SK-N-SH (cell line): ENCODE measurements around the gene OXSM. TPM values are rescaled to one million over a fixed set of nuclear protein-coding genes. Genes with fewer than 3 reads are reported as not detected.

Experiments
- CTCF ChIA-PET: fragments of 300-600, 350-600 bp; formaldehyde crosslinking; extraction: SDS; loops from one replicate; lab custom pipeline; 2021; lab: Yijun Ruan, JAX
- POLR2A ChIA-PET: fragments of 350-600 bp; sonication (Branson Sonifier 250); formaldehyde crosslinking; extraction: SDS; loops from one replicate; lab custom pipeline; 2020; ENCODE audit warnings: antibody characterized with exemption, inconsistent platforms; lab: Yijun Ruan, JAX
- DNase-seq: peaks from one replicate; pipeline ENCODE4 v3.0.0; 2012
- H2AFZ ChIP-seq: fragments of 200-600 bp; sonication (generic); 2 replicates; pipeline ENCODE4 v1.8.1; 2016; ENCODE audit warnings: antibody characterized with exemption, mild to moderate bottlenecking, low read depth
- H3F3A ChIP-seq: fragments of 200-600 bp; sonication (generic); replicated peaks from 2 replicates; pipeline ENCODE3; 2016; ENCODE audit warnings: antibody characterized with exemption, mild to moderate bottlenecking; ENCODE audit not compliant: insufficient read depth
- H3K27ac ChIP-seq, 2 experiments: fragments of 200-500 bp in 1 of 2; fragments of 200-600 bp in 1 of 2; sonication (Bioruptor generic) in 1 of 2; sonication (generic), shearing (Covaris generic) in 1 of 2; 2 replicates each; pipeline versions ENCODE4 v1.5.1 to v1.6.1; 2014 to 2016; ENCODE audit warnings: low read depth in 2 of 2, inconsistent platforms in 1 of 2, low read length in 1 of 2, mild to moderate bottlenecking in 1 of 2, mixed read lengths in 1 of 2
- H3K27me3 ChIP-seq: fragments of 200-600 bp; sonication (generic), shearing (Covaris generic); 2 replicates; pipeline ENCODE4 v1.6.1; 2016; ENCODE audit warnings: mixed run types; ENCODE audit not compliant: insufficient read depth
- H3K36me3 ChIP-seq, 2 experiments: fragments of 200-500 bp in 1 of 2; fragments of 200-600 bp in 1 of 2; sonication (Bioruptor generic) in 1 of 2; sonication (generic) in 1 of 2; replicated peaks in 1 of 2; 2 replicates each; pipeline versions ENCODE3 to v1.5.1; 2014 to 2016; ENCODE audit warnings: low read length in 1 of 2, mild to moderate bottlenecking in 1 of 2; ENCODE audit not compliant: insufficient read depth in 2 of 2, control insufficient read depth in 1 of 2
- H3K4me1 ChIP-seq, 2 experiments: fragments of 200-500 bp in 1 of 2; fragments of 200-600 bp in 1 of 2; sonication (Bioruptor generic) in 1 of 2; sonication (generic), shearing (Covaris generic) in 1 of 2; 2 replicates each; pipeline versions ENCODE4 v1.5.1 to v1.6.1; 2014 to 2016; ENCODE audit warnings: low read depth in 1 of 2, low read length in 1 of 2, mixed run types in 1 of 2; ENCODE audit not compliant: insufficient read depth in 2 of 2, control insufficient read depth in 1 of 2
- H3K4me2 ChIP-seq: fragments of 200-600 bp; sonication (generic), shearing (Covaris generic); 2 replicates; pipeline ENCODE4 v1.6.1; 2017; ENCODE audit warnings: mixed run types
- H3K4me3 ChIP-seq, 2 experiments: fragments of 200-500 bp in 1 of 2; fragments of 200-600 bp in 1 of 2; sonication (Bioruptor generic) in 1 of 2; sonication (generic), shearing (Covaris generic) in 1 of 2; 2 replicates each; pipeline versions ENCODE4 v1.5.1 to v1.8.1; 2014 to 2016; ENCODE audit warnings: low read depth in 2 of 2, inconsistent platforms in 1 of 2, low read length in 1 of 2, mild to moderate bottlenecking in 1 of 2, mixed read lengths in 1 of 2, moderate library complexity in 1 of 2
- H3K79me2 ChIP-seq: fragments of 200-600 bp; sonication (generic); 2 replicates; pipeline ENCODE4 v1.8.1; 2017; ENCODE audit warnings: mild to moderate bottlenecking; ENCODE audit not compliant: insufficient read depth
- H3K9ac ChIP-seq: fragments of 200-600 bp; sonication (generic); 2 replicates; pipeline ENCODE4 v1.6.1; 2017; ENCODE audit warnings: mixed run types
- H3K9me2 ChIP-seq: fragments of 200-600 bp; sonication (generic); 2 replicates; pipeline ENCODE4 v1.6.1; 2017; ENCODE audit warnings: mixed run types
- H3K9me3 ChIP-seq: fragments of 200-600 bp; sonication (generic); 2 replicates; pipeline ENCODE4 v1.6.1; 2017; ENCODE audit warnings: mixed run types, mild to moderate bottlenecking, moderate library complexity
- H4K20me1 ChIP-seq: fragments of 200-600 bp; sonication (generic); 2 replicates; pipeline ENCODE4 v1.6.1; 2017; ENCODE audit warnings: mild to moderate bottlenecking, mixed run types; ENCODE audit not compliant: insufficient read depth
- ELF1 ChIP-seq: IDR thresholded peaks from 2 replicates; pipeline ENCODE4 v1.4.0; 2012
- EZH2phosphoT487 ChIP-seq: fragments of 200-600 bp; sonication (generic); IDR thresholded peaks from 2 replicates; pipeline ENCODE4 v1.6.1; 2017; ENCODE audit warnings: low read depth, mixed run types, mild to moderate bottlenecking, antibody characterized with exemption, moderate library complexity, borderline replicate concordance
- FOSL2 ChIP-seq: IDR thresholded peaks from 2 replicates; pipeline ENCODE4 v1.4.0; 2012; ENCODE audit warnings: low read depth, mild to moderate bottlenecking, moderate library complexity, borderline replicate concordance
- FOXM1 ChIP-seq: IDR thresholded peaks from 2 replicates; pipeline ENCODE4 v1.4.0; 2012; ENCODE audit warnings: low read depth, mild to moderate bottlenecking
- GABPA ChIP-seq: IDR thresholded peaks from 2 replicates; pipeline ENCODE4 v1.4.0; 2012; ENCODE audit warnings: low read depth, mild to moderate bottlenecking
- GATA2 ChIP-seq: sonication (generic); formaldehyde crosslinking; IDR thresholded peaks from 2 replicates; pipeline ENCODE4 v1.5.0; 2020; ENCODE audit warnings: mild to moderate bottlenecking, missing genetic modification reagents
- NFIC ChIP-seq: IDR thresholded peaks from 2 replicates; pipeline ENCODE4 v1.4.0; 2012; ENCODE audit warnings: borderline replicate concordance
- RCOR1 ChIP-seq: fragments of 150-350 bp; IDR thresholded peaks from 2 replicates; pipeline ENCODE4 v1.6.1; 2017; ENCODE audit warnings: antibody characterized with exemption, low read length
- RXRA ChIP-seq: IDR thresholded peaks from 2 replicates; pipeline ENCODE4 v1.4.0; 2012; ENCODE audit warnings: low read depth, mild to moderate bottlenecking, borderline replicate concordance
- TCF12 ChIP-seq: IDR thresholded peaks from 2 replicates; pipeline ENCODE4 v1.4.0; 2012
- TEAD4 ChIP-seq: IDR thresholded peaks from 2 replicates; pipeline ENCODE4 v1.4.0; 2012; ENCODE audit warnings: mild to moderate bottlenecking, borderline replicate concordance; ENCODE audit not compliant: insufficient read depth
- YY1 ChIP-seq: IDR thresholded peaks from 2 replicates; pipeline ENCODE4 v1.4.0; 2012; ENCODE audit warnings: low read depth, mild to moderate bottlenecking
- WGBS: methylation state at CpG from one replicate; pipeline ENCODE4 v1.1.6; 2017; ENCODE audit warnings: low lambda C conversion rate; 5-methylcytosine and 5-hydroxymethylcytosine counted together
- polyA plus RNA-seq, 3 experiments: library from polyadenylated mRNA; depleted of rRNA; stranded (reverse); fragments of >200 nt; gene quantifications; 2 replicates each; pipeline ENCODE4 v1.2.3, GENCODE V29; 2012
- TF ChIP-seq, protein P1 (sequence below): IDR thresholded peaks from 2 replicates; pipeline ENCODE4 v1.6.1; 2012; ENCODE audit warnings: mild to moderate bottlenecking, low read depth, low read length, moderate library complexity
- TF ChIP-seq, protein P2 (sequence below): fragments of 150-350 bp; IDR thresholded peaks from 2 replicates; pipeline ENCODE4 v1.6.1; 2016; ENCODE audit warnings: mild to moderate bottlenecking, low read depth, low read length
- TF ChIP-seq, protein P3 (sequence below): IDR thresholded peaks from 2 replicates; pipeline ENCODE4 v1.4.0; 2012; ENCODE audit warnings: low read depth, borderline replicate concordance
- TF ChIP-seq, protein P4 (sequence below): IDR thresholded peaks from 2 replicates; pipeline ENCODE4; 2012

OXSM gene
- polyA plus RNA-seq, 1 of the 3 experiments (the other 2 are of a cell fraction), result 12.1 TPM

DNA sequence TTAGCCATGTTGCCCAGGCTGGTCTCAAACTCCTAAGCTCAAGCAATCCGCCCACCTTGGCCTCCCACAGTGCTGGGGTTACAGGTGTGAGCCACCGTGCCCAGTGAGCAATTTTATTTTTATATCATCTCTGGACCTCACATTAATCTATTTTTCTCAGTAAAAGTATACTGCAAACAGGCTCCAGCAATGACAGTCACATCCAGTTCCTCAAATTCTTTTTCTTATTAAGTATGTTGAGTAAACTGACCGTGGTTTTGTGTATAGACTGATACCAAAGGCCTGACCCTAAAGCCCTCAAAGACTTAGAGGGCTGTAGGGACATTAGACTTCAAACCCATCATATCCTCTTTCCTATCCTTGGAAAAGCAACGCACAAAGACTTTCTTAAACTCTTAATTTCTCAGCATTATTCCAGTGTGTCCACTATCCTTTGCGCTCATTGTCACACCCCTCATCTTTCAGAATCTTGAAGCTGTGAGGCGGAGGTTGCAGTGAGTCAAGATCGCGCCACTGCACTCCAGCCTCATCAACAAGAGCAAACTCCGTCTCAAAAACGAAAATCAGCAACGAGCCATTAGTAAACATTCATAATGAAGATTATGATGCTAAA lies 8.6 kb upstream of the OXSM start (continued):
- TF ChIP-seq, protein P1, sequence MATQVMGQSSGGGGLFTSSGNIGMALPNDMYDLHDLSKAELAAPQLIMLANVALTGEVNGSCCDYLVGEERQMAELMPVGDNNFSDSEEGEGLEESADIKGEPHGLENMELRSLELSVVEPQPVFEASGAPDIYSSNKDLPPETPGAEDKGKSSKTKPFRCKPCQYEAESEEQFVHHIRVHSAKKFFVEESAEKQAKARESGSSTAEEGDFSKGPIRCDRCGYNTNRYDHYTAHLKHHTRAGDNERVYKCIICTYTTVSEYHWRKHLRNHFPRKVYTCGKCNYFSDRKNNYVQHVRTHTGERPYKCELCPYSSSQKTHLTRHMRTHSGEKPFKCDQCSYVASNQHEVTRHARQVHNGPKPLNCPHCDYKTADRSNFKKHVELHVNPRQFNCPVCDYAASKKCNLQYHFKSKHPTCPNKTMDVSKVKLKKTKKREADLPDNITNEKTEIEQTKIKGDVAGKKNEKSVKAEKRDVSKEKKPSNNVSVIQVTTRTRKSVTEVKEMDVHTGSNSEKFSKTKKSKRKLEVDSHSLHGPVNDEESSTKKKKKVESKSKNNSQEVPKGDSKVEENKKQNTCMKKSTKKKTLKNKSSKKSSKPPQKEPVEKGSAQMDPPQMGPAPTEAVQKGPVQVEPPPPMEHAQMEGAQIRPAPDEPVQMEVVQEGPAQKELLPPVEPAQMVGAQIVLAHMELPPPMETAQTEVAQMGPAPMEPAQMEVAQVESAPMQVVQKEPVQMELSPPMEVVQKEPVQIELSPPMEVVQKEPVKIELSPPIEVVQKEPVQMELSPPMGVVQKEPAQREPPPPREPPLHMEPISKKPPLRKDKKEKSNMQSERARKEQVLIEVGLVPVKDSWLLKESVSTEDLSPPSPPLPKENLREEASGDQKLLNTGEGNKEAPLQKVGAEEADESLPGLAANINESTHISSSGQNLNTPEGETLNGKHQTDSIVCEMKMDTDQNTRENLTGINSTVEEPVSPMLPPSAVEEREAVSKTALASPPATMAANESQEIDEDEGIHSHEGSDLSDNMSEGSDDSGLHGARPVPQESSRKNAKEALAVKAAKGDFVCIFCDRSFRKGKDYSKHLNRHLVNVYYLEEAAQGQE, result no peak
- TF ChIP-seq FOXM1 (no peak), ELF1 (no peak), YY1 (no peak), EZH2phosphoT487 (no peak), GABPA (no peak), FOSL2 (no peak), RCOR1 (no peak), TCF12 (no peak)
- TF ChIP-seq, protein P2, sequence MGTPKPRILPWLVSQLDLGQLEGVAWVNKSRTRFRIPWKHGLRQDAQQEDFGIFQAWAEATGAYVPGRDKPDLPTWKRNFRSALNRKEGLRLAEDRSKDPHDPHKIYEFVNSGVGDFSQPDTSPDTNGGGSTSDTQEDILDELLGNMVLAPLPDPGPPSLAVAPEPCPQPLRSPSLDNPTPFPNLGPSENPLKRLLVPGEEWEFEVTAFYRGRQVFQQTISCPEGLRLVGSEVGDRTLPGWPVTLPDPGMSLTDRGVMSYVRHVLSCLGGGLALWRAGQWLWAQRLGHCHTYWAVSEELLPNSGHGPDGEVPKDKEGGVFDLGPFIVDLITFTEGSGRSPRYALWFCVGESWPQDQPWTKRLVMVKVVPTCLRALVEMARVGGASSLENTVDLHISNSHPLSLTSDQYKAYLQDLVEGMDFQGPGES, result no peak
- TF ChIP-seq, protein P3, sequence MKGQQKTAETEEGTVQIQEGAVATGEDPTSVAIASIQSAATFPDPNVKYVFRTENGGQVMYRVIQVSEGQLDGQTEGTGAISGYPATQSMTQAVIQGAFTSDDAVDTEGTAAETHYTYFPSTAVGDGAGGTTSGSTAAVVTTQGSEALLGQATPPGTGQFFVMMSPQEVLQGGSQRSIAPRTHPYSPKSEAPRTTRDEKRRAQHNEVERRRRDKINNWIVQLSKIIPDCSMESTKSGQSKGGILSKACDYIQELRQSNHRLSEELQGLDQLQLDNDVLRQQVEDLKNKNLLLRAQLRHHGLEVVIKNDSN, result no peak

DNA sequence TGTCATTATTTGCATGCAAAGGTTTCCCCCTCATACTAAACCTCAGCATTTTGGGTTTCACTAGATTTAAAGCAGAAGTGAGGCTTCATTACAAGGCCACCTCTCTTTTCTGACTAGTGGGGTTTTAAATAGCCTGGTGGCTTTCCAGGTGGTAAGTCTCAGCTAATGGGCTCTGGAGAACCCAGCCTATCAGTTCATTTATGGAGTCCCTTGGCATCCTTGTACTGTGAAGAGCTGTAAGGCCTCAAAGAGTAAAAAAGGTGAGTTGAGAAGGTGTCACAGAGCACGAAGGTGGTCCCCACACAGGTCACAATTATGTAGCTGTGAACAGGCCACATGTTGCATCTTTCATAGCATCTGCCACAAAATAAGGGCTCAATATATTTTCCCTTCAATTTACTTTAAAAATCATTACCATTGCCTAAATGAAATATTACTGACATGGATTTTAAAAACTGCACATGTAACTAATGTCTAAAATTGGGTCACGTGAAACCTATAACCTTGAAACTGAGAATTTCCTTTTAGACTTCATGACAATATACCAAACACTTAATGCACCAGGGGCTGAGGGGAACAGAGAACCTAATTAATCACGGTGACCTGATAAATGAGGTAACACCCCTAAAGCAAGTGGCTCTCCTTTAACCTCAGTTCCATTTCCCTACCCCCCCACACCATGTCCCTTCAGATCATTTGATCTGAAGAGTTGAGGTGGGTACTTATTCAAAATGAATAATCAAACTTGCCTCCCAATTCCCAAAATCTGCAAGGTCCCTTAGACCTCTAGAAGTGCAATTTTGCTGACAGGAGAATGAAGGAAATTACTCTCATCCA lies 7.9 kb upstream of the OXSM start:
- POLR2A ChIA-PET, result no interaction called here
- Histone ChIP-seq H3K27ac (no peak overlapping the region; a peak in 1 of 4 replicates), H3K4me1 (peaks cover 8 to 13% of the 10 kb centered on the region in 2 experiments; a peak in 3 of 4 replicates), H3K4me2 (peak overlapping the region; percentile 73), H3K27me3 (no peaks in the 10 kb centered on the region), H3K4me3 (peak overlapping the region; percentile 84 to 89), H3K9me2 (no peaks in the 10 kb centered on the region), H3K79me2 (peaks cover 44% of the 10 kb centered on the region), H3K36me3 (peaks cover 13 to 14% of the 10 kb centered on the region in 2 experiments), H2AFZ (peak overlapping the region; percentile 82), H3K9me3 (no peaks in the 10 kb centered on the region), H3F3A (peaks cover 6% of the 10 kb centered on the region), H3K9ac (peak overlapping the region; percentile 79), H4K20me1 (no peaks in the 10 kb centered on the region)
- DNase-seq, result no peak
- CTCF ChIA-PET, result no interaction called here
- WGBS, result 61% methylated on average over 3 of the region's 3 CpGs
- TF ChIP-seq RXRA, result no peak
- TF ChIP-seq GATA2 (CRISPR knock-in tag), result no peak
- no peak for TF ChIP-seq TEAD4
- TF ChIP-seq, protein P4, sequence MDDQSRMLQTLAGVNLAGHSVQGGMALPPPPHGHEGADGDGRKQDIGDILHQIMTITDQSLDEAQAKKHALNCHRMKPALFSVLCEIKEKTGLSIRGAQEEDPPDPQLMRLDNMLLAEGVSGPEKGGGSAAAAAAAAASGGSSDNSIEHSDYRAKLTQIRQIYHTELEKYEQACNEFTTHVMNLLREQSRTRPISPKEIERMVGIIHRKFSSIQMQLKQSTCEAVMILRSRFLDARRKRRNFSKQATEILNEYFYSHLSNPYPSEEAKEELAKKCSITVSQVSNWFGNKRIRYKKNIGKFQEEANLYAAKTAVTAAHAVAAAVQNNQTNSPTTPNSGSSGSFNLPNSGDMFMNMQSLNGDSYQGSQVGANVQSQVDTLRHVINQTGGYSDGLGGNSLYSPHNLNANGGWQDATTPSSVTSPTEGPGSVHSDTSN, result no peak
- TF ChIP-seq YY1, result no peak
- no peak for TF ChIP-seq ELF1
- no peak for TF ChIP-seq NFIC
